H1 (cell line): ENCODE measurements around the gene WEE1. TPM values are rescaled to one million over a fixed set of nuclear protein-coding genes. Genes with fewer than 3 reads are reported as not detected.

ENCODE experiments used
- CTCF ChIA-PET: fragments of 300-600 bp; sonication (Branson Sonifier 250); formaldehyde crosslinking; loops from one replicate; lab custom pipeline; 2021; ENCODE audit not compliant: partially characterized antibody; lab: Charles Lee
- POLR2A ChIA-PET: fragments of 300-600 bp; sonication (Branson Sonifier 250); formaldehyde crosslinking; loops from one replicate; lab custom pipeline; 2021; ENCODE audit warnings: inconsistent platforms; ENCODE audit not compliant: partially characterized antibody; lab: Charles Lee
- DNase-seq, 2 experiments: peaks; one replicate each; pipeline versions ENCODE4 v3.0.0 to v3.0.0-alpha.2; 2010 to 2022; ENCODE audit warnings: low spot score in 2 of 2, low read depth in 1 of 2, mixed read lengths in 1 of 2
- FAIRE-seq: peaks from 2 replicates; lab custom pipeline; 2011; peaks lifted over from hg19 to GRCh38; lab: Jason Lieb, UNC
- H2AFZ ChIP-seq: 2 replicates; pipeline ENCODE4 v1.8.1; 2012; ENCODE audit warnings: low read length, inconsistent platforms
- H2AK5ac ChIP-seq: 2 replicates; pipeline ENCODE4 v1.6.1; 2013; ENCODE audit warnings: low read depth, low read length
- H2BK120ac ChIP-seq: replicated peaks from 2 replicates; pipeline ENCODE3; 2013; ENCODE audit warnings: low read depth, low read length, inconsistent platforms
- H2BK12ac ChIP-seq: 2 replicates; pipeline ENCODE4 v1.6.1; 2013; ENCODE audit warnings: low read depth, low read length
- H2BK15ac ChIP-seq: 2 replicates; pipeline ENCODE4 v1.6.1; 2013; ENCODE audit warnings: low read length
- H2BK20ac ChIP-seq: 2 replicates; pipeline ENCODE4 v1.6.1; 2013; ENCODE audit warnings: low read length
- H2BK5ac ChIP-seq: 2 replicates; pipeline ENCODE4 v1.6.1; 2013; ENCODE audit warnings: low read depth, low read length
- H3K14ac ChIP-seq: 2 replicates; pipeline ENCODE4 v1.6.1; 2013; ENCODE audit warnings: inconsistent platforms; ENCODE audit not compliant: insufficient read length
- H3K18ac ChIP-seq: 2 replicates; pipeline ENCODE4 v1.6.1; 2013; ENCODE audit warnings: low read length; ENCODE audit errors: extremely low read depth
- H3K23ac ChIP-seq: 2 replicates; pipeline ENCODE4 v1.6.1; 2013; ENCODE audit warnings: inconsistent platforms; ENCODE audit not compliant: insufficient read length
- H3K23me2 ChIP-seq: 2 replicates; pipeline ENCODE4 v1.6.1; 2013; ENCODE audit warnings: low read depth, low read length
- H3K27ac ChIP-seq: 2 replicates; pipeline ENCODE4 v1.6.1; 2011; ENCODE audit warnings: low read depth, low read length, inconsistent platforms
- H3K27me3 ChIP-seq, 4 experiments: replicated peaks in 1 of 4; 1 replicate in 1 of 4; 2 replicates in 3 of 4; pipeline versions ENCODE4 v1.6.1 to v1.8.1; 2011 to 2013; ENCODE audit warnings: low read length in 3 of 4, mild to moderate bottlenecking in 3 of 4, inconsistent platforms in 2 of 4, mixed read lengths in 2 of 4, moderate library complexity in 1 of 4; ENCODE audit not compliant: control insufficient read depth in 3 of 4, insufficient read depth in 3 of 4; ENCODE audit errors: extremely low read depth in 1 of 4
- H3K36me3 ChIP-seq, 4 experiments: 2 replicates each; pipeline versions ENCODE4 v1.6.1 to v1.8.1; 2011 to 2013; ENCODE audit warnings: mild to moderate bottlenecking in 4 of 4, low read length in 3 of 4, moderate library complexity in 2 of 4, control low read depth in 1 of 4, inconsistent platforms in 1 of 4; ENCODE audit not compliant: insufficient read depth in 4 of 4, control insufficient read depth in 2 of 4
- H3K4ac ChIP-seq: replicated peaks from 2 replicates; pipeline ENCODE3; 2013; ENCODE audit warnings: low read length, low read depth, mixed read lengths, inconsistent platforms; ENCODE audit not compliant: insufficient read length
- H3K4me1 ChIP-seq, 4 experiments: replicated peaks in 1 of 4; 1 replicate in 1 of 4; 2 replicates in 3 of 4; pipeline versions ENCODE4 v1.6.1 to v1.8.1; 2011 to 2013; ENCODE audit warnings: low read length in 3 of 4, inconsistent platforms in 2 of 4, mixed read lengths in 1 of 4; ENCODE audit not compliant: insufficient read depth in 4 of 4, control insufficient read depth in 3 of 4
- H3K4me2 ChIP-seq, 2 experiments: 2 replicates each; pipeline versions ENCODE4 v1.6.1 to v1.8.1; 2011 to 2013; ENCODE audit warnings: low read depth in 2 of 2, low read length in 2 of 2, control low read depth in 1 of 2, inconsistent platforms in 1 of 2, mild to moderate bottlenecking in 1 of 2; ENCODE audit not compliant: insufficient read depth in 1 of 2
- H3K4me3 ChIP-seq, 4 experiments: fragments of 200-600, 300-600 bp in 1 of 4; sonication (generic), shearing (Covaris generic), sonication (Bioruptor Twin) in 1 of 4; 2 replicates each; pipeline versions ENCODE4 v1.5.1 to v1.8.1; 2011 to 2016; ENCODE audit warnings: low read length in 4 of 4, low read depth in 3 of 4, control low read depth in 2 of 4, inconsistent platforms in 2 of 4, mild to moderate bottlenecking in 2 of 4, mixed read lengths in 1 of 4, moderate library complexity in 1 of 4; ENCODE audit not compliant: insufficient read depth in 2 of 4; ENCODE audit errors: extremely low read depth in 1 of 4
- H3K56ac ChIP-seq: replicated peaks from 2 replicates; pipeline ENCODE3; 2013; ENCODE audit warnings: low read depth, mild to moderate bottlenecking, mixed read lengths, low read length, inconsistent platforms; ENCODE audit not compliant: insufficient read length
- H3K79me1 ChIP-seq: 2 replicates; pipeline ENCODE4 v1.6.1; 2013; ENCODE audit warnings: low read depth, low read length, control low read depth
- H3K79me2 ChIP-seq, 2 experiments: 2 replicates each; pipeline versions ENCODE4 v1.6.1 to v1.8.1; 2012 to 2013; ENCODE audit warnings: low read length in 2 of 2, mild to moderate bottlenecking in 2 of 2, inconsistent platforms in 1 of 2; ENCODE audit not compliant: insufficient read depth in 2 of 2, control insufficient read depth in 1 of 2
- H3K9ac ChIP-seq, 4 experiments: replicated peaks in 1 of 4; 1 replicate in 1 of 4; 2 replicates in 3 of 4; pipeline versions ENCODE4 v1.6.1 to v1.8.1; 2011 to 2013; ENCODE audit warnings: low read depth in 3 of 4, low read length in 3 of 4, control low read depth in 2 of 4, mild to moderate bottlenecking in 2 of 4, moderate library complexity in 2 of 4, inconsistent platforms in 1 of 4; ENCODE audit errors: extremely low read depth in 1 of 4
- H3K9me3 ChIP-seq, 2 experiments: 2 replicates each; pipeline versions ENCODE4 v1.6.1 to v1.8.1; 2012 to 2013; ENCODE audit warnings: mild to moderate bottlenecking in 2 of 2, moderate library complexity in 2 of 2, control low read depth in 1 of 2, inconsistent platforms in 1 of 2, low read depth in 1 of 2, low read length in 1 of 2, mixed read lengths in 1 of 2; ENCODE audit not compliant: insufficient read depth in 2 of 2
- H4K20me1 ChIP-seq, 2 experiments: replicated peaks in 1 of 2; 2 replicates each; pipeline versions ENCODE3 to v1.8.1; 2011 to 2013; ENCODE audit warnings: inconsistent platforms in 2 of 2, low read length in 2 of 2, mild to moderate bottlenecking in 1 of 2; ENCODE audit not compliant: insufficient read depth in 2 of 2, control insufficient read depth in 1 of 2
- H4K5ac ChIP-seq: 2 replicates; pipeline ENCODE4 v1.6.1; 2013; ENCODE audit warnings: low read length, low read depth, mixed read lengths, inconsistent platforms; ENCODE audit not compliant: insufficient read length
- H4K8ac ChIP-seq: 2 replicates; pipeline ENCODE4 v1.8.0; 2013; ENCODE audit warnings: mild to moderate bottlenecking, moderate library complexity, low read length, inconsistent platforms; ENCODE audit not compliant: insufficient read depth; ENCODE audit errors: extremely low read depth
- H4K91ac ChIP-seq: replicated peaks from 2 replicates; pipeline ENCODE3; 2013; ENCODE audit warnings: low read length, mixed read lengths, inconsistent platforms; ENCODE audit not compliant: insufficient read length
- CTBP2 ChIP-seq: IDR thresholded peaks from 2 replicates; pipeline ENCODE4 v1.7.0; 2011; ENCODE audit warnings: borderline replicate concordance, mild to moderate bottlenecking, moderate library complexity, mixed read lengths, low read length; ENCODE audit not compliant: insufficient read depth, insufficient read length
- EGR1 ChIP-seq: IDR thresholded peaks from 2 replicates; pipeline ENCODE4 v1.6.1; 2011; ENCODE audit warnings: low read depth, low read length, borderline replicate concordance
- GABPA ChIP-seq: IDR thresholded peaks from 2 replicates; pipeline ENCODE4 v1.6.1; 2011; ENCODE audit warnings: mild to moderate bottlenecking, low read length, moderate library complexity, borderline replicate concordance; ENCODE audit not compliant: insufficient read depth
- GTF2F1 ChIP-seq: IDR thresholded peaks from 2 replicates; pipeline ENCODE4 v1.6.1; 2012; ENCODE audit warnings: low read depth, low read length, improper control_type of control experiment, borderline replicate concordance
- JUN ChIP-seq: IDR thresholded peaks from 2 replicates; pipeline ENCODE4 v1.6.1; 2011; ENCODE audit warnings: low read depth, mild to moderate bottlenecking, improper control_type of control experiment, low read length
- MAFK ChIP-seq: IDR thresholded peaks from 2 replicates; pipeline ENCODE4 v1.6.1; 2012; ENCODE audit warnings: low read depth, mild to moderate bottlenecking, improper control_type of control experiment, low read length
- TEAD4 ChIP-seq: IDR thresholded peaks from 2 replicates; pipeline ENCODE4 v1.6.1; 2012; ENCODE audit warnings: low read depth, low read length, inconsistent platforms, mixed read lengths
- WGBS, 2 experiments: shearing (Covaris generic) in 1 of 2; methylation state at CpG; one replicate each; pipeline versions ENCODE4 v1.1.6 to v1.1.7; 2013 to 2015; ENCODE audit warnings: low lambda C conversion rate in 2 of 2, mixed read lengths in 2 of 2, inconsistent platforms in 1 of 2, low coverage in 1 of 2, missing lambda C conversion rate in 1 of 2; ENCODE audit not compliant: insufficient replicate concordance in 2 of 2, insufficient coverage in 1 of 2, insufficient read length in 1 of 2; ENCODE audit errors: extremely low coverage in 1 of 2, missing lambda C conversion rate in 1 of 2; 5-methylcytosine and 5-hydroxymethylcytosine counted together
- polyA plus RNA-seq, 7 experiments: library from polyadenylated mRNA; depleted of rRNA in 3 of 7; stranded (reverse) in 5 of 7; unstranded in 2 of 7; fragments of >200 nt in 5 of 7; fragments of 200-250 nt in 2 of 7; gene quantifications; 1 replicate in 5 of 7; 2 replicates in 1 of 7; 4 replicates in 1 of 7; pipeline versions ENCODE4 v1.2.1 to v1.2.3, GENCODE V29; 2011 to 2013; ENCODE audit warnings: missing spikeins in 2 of 7, mixed read lengths in 2 of 7
- total RNA-seq: library from RNA; stranded (reverse); fragmentation: NEBNext Ultra II Directional; extraction: Animal tissue kit (Norgen Biotek cat#: 25700); gene quantifications from 2 replicates; pipeline ENCODE4 v1.2.1, GENCODE V29; 2021
- TF ChIP-seq, protein P1 (sequence below), 3 experiments: IDR thresholded peaks; 1 replicate in 2 of 3; 2 replicates in 1 of 3; pipeline versions ENCODE4 v1.5.1 to v1.6.1; 2011; ENCODE audit warnings: low read length in 3 of 3, mild to moderate bottlenecking in 3 of 3, inconsistent platforms in 2 of 3, low read depth in 1 of 3, moderate library complexity in 1 of 3; ENCODE audit not compliant: insufficient read depth in 1 of 3; ENCODE audit errors: control extremely low read depth in 1 of 3

WEE1 gene
- total and polyA plus RNA-seq, 2 of the 8 experiments (the other 6 are each of a cell fraction or from before 2014, with no cell fraction given) = 40.8 to 120 TPM

DNA sequence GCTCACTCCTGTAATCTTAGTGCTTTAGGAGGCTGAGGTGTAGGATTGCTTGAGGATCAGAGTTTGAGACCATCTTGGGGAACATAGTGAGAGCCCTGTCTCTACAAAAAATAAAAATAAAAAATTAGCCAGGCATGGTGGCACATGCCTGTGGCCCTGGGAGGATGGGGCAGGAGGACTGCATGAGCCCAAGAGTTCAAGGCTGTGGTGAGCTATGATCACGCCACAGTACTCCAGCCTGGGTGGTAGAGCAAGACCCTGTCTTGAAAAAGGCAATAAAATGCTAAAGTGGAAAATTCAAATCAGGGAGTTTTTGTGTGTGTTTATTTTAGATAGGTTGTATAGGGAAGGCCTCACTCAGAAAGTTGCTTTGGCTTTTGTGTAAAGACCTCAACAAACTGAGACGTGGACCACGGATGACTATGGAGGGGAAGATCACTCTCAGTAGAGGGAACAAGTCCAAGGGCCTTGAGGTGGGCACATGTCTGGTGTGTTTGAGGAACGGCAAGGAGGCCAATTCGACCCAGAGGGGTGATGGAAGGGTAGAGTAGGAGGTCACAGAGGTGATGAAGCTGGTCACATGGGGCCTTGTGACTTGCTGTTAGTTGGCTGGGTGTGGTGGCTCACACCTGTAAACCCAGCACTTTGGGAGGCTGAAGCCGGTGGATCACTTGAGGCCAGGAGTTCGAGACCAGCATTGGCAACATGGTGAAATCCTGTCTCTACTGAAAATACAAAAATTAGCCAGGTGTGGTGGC, 35.7 kb downstream of the WEE1 start:
- 0 out of 2 replicates have a peak overlapping the region, but pooled peaks have one; percentile 95 for H2BK15ac ChIP-seq
- H3K23ac ChIP-seq = no peak overlapping the region
- H3K79me2 ChIP-seq = no peaks in the 10 kb centered on the region
- H4K91ac ChIP-seq = peak overlapping the region; percentile 96
- no peak overlapping the region for H3K4me2 ChIP-seq
- H2BK5ac ChIP-seq = peak overlapping the region; percentile 82; the same call in 1 of the 2 replicates
- peak overlapping the region; percentile 99 for H2BK20ac ChIP-seq
- H3K27me3 ChIP-seq = peaks cover 0 to 2% (median 0%) of the 10 kb centered on the region in 4 experiments; a peak in 2 of 7 replicates
- H4K5ac ChIP-seq = peak overlapping the region; percentile 12
- H3K9me3 ChIP-seq = no peaks in the 10 kb centered on the region
- peak overlapping the region; percentile 94 for H2BK120ac ChIP-seq
- H3K4ac ChIP-seq = peak overlapping the region; percentile 55
- no peaks in the 10 kb centered on the region for H4K20me1 ChIP-seq
- H3K79me1 ChIP-seq = no peaks in the 10 kb centered on the region
- peaks cover 7% of the 10 kb centered on the region; the same call in 1 of the 2 replicates for H3K23me2 ChIP-seq
- H3K4me3 ChIP-seq = no peak overlapping the region
- ChIA-PET POLR2A (interaction anchor here (1.1 kb wide), 1 partner anchor 146 kb away, joined by 3 read pairs; no protein-coding TSS in a partner anchor), CTCF (interaction anchor here (0.7 to 9.7 kb wide), 4 partner anchors 10 to 182 kb away, joined by 3 to 130 read pairs (median 26); no protein-coding TSS in a partner anchor)
- DNase-seq = peak in 1 of 2 experiments; percentile 37
- peaks cover 0 to 8% (median 4%) of the 10 kb centered on the region in 4 experiments; a peak in 6 of 7 replicates for H3K4me1 ChIP-seq
- no peak overlapping the region for H2AFZ ChIP-seq
- H2BK12ac ChIP-seq = peak overlapping the region; percentile 98
- H2AK5ac ChIP-seq = peak overlapping the region; percentile 28; the same call in 1 of the 2 replicates
- H3K27ac ChIP-seq = no peak overlapping the region
- WGBS, 2 experiments = 92% methylated on average over 7 of the region's 7 CpGs; no CpG with 5 or more reads in 1 of the 2 experiments
- no peak overlapping the region; the same call in 1 of the 2 replicates for H3K18ac ChIP-seq
- no peak overlapping the region for H3K9ac ChIP-seq
- FAIRE-seq = no peak
- no peak overlapping the region for H3K14ac ChIP-seq
- H3K36me3 ChIP-seq = no peaks in the 10 kb centered on the region
- H4K8ac ChIP-seq = 0 out of 2 replicates have a peak overlapping the region, but pooled peaks have one; percentile 9
- H3K56ac ChIP-seq = no peak overlapping the region
- TF ChIP-seq TEAD4 (no peak), CTBP2 (no peak), EGR1 (no peak), GABPA (no peak), GTF2F1 (no peak), JUN (no peak), MAFK (no peak)
- TF ChIP-seq, protein P1, sequence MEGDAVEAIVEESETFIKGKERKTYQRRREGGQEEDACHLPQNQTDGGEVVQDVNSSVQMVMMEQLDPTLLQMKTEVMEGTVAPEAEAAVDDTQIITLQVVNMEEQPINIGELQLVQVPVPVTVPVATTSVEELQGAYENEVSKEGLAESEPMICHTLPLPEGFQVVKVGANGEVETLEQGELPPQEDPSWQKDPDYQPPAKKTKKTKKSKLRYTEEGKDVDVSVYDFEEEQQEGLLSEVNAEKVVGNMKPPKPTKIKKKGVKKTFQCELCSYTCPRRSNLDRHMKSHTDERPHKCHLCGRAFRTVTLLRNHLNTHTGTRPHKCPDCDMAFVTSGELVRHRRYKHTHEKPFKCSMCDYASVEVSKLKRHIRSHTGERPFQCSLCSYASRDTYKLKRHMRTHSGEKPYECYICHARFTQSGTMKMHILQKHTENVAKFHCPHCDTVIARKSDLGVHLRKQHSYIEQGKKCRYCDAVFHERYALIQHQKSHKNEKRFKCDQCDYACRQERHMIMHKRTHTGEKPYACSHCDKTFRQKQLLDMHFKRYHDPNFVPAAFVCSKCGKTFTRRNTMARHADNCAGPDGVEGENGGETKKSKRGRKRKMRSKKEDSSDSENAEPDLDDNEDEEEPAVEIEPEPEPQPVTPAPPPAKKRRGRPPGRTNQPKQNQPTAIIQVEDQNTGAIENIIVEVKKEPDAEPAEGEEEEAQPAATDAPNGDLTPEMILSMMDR (IDR thresholded peaks at IDR 0.05; ENCODE audit: control extremely low read depth in 1 of 3, insufficient read depth in 1 of 3, low read depth in 1 of 3, low read length in 3 of 3) = no peak
